Measurements from ENCODE around the gene AMBP.

Gene AMBP

DNA sequence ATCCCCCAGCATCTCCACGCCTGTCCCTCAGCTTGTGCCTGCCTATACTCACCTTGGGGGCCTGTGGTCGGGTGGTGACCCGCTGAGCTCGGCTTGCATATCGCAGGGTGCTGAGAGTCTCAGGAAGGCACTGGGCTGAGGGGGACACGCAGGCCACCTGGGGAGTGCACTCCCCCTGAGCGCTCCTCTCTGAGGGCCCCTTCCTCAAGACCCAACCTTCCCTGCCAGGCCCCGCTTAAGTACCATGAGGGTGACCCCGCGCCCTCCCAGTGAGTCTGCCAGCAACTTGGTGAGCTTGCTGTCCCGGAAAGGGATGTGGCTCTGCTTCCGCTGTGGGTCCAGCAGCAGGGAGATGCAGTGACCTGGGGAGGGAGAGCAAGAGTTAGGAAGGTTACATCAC lies 16.9 kb upstream of the AMBP start:
- FAIRE-seq (no peak), DNase-seq (ENCODE audit: insufficient read length, low spot score) (no peak)
- TF ChIP-seq, protein P1, sequence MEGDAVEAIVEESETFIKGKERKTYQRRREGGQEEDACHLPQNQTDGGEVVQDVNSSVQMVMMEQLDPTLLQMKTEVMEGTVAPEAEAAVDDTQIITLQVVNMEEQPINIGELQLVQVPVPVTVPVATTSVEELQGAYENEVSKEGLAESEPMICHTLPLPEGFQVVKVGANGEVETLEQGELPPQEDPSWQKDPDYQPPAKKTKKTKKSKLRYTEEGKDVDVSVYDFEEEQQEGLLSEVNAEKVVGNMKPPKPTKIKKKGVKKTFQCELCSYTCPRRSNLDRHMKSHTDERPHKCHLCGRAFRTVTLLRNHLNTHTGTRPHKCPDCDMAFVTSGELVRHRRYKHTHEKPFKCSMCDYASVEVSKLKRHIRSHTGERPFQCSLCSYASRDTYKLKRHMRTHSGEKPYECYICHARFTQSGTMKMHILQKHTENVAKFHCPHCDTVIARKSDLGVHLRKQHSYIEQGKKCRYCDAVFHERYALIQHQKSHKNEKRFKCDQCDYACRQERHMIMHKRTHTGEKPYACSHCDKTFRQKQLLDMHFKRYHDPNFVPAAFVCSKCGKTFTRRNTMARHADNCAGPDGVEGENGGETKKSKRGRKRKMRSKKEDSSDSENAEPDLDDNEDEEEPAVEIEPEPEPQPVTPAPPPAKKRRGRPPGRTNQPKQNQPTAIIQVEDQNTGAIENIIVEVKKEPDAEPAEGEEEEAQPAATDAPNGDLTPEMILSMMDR (IDR thresholded peaks at IDR 0.05; ENCODE audit: insufficient read depth, missing control alignments) = no peak

DNA sequence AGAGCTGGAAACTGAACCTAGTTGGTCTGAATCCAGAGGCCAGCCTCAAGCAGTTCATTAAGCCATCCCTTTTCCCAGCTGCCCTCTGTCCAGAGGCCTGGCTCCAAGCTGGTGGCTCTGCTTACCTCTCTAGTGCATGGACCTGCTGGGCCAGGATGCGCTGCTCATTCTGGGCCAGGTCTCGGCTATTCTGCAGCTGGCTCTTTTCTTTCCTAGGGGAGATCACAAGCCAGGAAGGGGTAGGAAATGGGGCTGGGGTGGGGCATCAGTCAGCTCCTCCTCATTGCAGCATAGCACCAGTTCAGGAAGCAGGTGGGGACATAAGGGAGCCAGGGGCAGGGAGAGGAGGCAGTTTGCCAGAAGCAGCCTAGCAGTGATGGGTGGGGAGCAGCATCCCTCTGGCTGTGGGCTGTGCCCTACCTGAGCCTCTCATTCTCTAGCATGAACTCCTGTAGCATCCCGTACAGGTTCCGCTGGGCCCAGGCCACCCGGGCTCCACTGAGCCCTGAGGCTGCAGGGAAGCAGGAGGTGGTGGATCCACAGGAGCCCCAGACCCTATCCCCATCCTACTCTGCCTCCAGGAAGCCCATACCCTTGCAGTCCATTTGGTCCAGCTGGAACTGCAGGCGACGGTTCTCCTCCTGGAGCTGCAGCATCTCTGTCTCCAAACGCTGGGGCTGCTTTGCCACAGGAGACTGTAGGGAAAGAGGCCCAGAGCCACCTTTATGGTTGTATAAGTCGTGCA lies 15.8 kb upstream of the AMBP start:
- FAIRE-seq (no peak), DNase-seq (ENCODE audit: insufficient read length, low spot score) (no peak)
- TF ChIP-seq, protein P1 (IDR thresholded peaks at IDR 0.05; ENCODE audit: insufficient read depth, missing control alignments) = no peak

DNA sequence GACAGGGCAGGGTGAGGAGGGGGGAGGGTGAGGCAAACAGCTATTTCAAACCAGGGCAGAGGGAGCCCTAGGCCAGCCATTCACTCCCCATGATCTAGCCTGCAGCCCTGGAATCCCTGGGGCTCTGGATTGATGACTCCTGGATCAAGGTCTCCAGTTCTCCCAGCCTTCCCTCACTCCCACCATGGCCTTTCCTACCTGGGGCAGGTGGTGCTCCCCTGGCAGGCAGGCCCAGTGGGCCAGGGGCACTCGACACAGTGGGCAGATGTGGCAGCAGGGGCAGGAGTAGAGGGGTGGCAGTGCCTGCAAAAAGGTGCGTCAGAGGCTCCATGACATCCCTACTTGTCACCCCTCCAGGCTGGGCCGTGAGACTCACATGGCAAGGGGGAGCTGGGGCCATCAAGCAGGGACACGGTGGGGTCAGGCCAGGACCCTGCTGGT lies 15.0 kb upstream of the AMBP start:
- TF ChIP-seq, protein P1 (IDR thresholded peaks at IDR 0.05; ENCODE audit: insufficient read depth, missing control alignments) = no peak
- DNase-seq (ENCODE audit: insufficient read length, low spot score) (no peak), FAIRE-seq (no peak)

DNA sequence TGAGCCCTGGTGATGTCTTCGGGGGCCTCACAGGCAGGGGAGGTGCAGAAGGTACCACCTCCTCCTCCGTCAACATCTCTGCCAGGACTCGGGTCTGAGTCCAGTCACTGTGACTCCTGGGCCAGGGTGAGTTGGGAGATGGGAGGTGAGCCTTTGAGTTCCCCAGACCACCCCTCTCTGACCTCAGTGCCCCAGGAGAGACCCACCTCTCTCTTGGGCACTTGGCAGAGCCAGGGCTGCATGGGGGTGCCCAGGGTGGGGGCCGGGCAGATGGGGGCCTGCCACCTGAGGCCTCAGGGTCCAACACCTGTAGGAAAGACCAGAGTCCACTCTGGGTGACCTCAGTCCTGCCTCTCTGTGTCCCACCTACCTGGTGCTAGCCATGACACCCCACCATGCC lies 14.2 kb upstream of the AMBP start:
- TF ChIP-seq, protein P1 (IDR thresholded peaks at IDR 0.05; ENCODE audit: insufficient read depth, missing control alignments) = no peak
- FAIRE-seq = no peak
- DNase-seq (ENCODE audit: insufficient read length, low spot score) = no peak

DNA sequence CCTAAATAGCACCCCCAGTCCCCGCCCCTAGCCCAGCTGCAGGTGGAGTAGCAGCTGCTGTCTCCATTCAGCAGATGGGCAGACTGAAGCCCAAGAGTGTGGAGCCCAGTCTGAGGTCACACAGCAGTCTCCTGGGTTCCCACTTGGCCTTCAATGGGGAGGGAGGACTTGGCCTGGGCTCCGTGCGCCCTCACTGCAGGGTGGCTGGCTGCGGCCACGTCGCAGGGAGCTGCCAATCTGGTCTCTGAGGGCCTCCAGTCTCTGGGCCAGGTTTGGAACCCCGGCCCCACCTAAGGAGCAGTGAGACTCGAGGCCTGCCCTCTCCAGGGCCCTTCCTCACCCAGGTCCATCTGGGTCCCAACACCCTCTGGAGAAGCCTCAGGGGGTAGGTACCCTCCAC lies 13.6 kb upstream of the AMBP start:
- no peak for FAIRE-seq
- DNase-seq (ENCODE audit: insufficient read length, low spot score) = no peak
- TF ChIP-seq, protein P1 (IDR thresholded peaks at IDR 0.05; ENCODE audit: insufficient read depth, missing control alignments) = no peak

DNA sequence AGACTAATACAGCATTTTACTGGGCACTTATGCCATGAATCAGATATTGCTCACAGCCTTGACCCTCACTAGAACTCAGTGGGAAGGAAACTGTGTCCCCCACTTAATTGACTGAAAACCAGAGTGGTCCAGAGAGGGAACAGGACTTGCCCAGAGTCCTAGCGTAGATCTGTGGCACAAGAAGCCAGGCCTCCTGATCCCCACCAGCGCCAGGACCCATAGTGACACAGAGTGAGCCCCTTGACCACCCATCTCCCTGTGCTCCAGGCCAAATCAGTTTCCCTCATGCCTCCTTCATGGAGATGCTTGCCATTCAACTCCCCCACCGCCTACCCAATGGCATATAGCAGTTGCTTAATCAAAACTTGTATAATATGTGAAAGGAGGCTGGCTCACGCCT lies 12.7 kb upstream of the AMBP start:
- TF ChIP-seq, protein P1 (IDR thresholded peaks at IDR 0.05; ENCODE audit: insufficient read depth, missing control alignments) = no peak
- FAIRE-seq = no peak

DNA sequence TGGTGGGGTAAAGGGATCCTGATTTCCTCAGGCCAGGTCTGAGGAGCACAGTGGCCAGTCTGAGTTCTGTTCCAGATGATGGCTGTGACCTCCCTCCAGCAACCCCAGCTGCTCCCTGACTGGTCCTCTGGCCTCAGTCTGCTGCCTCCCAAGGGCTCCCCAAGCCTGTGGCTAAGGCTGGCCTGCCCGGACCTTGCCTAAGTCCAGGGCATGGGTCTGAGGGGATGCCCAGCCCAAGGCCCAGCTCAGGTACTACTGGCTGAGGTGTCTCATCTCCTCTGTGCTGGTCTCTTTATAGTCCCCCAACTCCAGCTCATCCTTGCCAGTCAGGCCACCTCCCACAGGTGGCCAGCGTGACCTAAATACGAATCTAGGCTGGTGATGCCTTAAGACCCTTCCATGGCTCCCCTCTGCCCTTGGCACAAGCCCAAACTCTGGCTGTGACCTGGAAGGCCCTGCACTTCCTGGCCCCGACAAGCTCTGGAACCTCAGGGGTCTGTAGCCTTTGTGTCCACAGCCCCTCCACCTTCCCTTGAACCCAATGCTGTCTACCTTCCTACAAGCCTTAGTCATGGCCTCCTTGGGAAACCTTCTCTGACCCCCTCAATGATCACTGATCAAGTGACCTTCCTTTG lies 11.2 kb upstream of the AMBP start:
- TF ChIP-seq, protein P1 (IDR thresholded peaks at IDR 0.05; ENCODE audit: insufficient read depth, missing control alignments) = no peak
- FAIRE-seq (no peak), DNase-seq (ENCODE audit: insufficient read length, low spot score) (no peak)

More for the DNA sequence above, 12.7 kb upstream of the AMBP start:
- no peak for DNase-seq (ENCODE audit: insufficient read length, low spot score)

Data from D721Med (cell line).